Right lobe of liver (tissue), 6 donors: Measurements from ENCODE around the gene OLA1. TPM values are rescaled to one million over a fixed set of nuclear protein-coding genes. Genes with fewer than 3 reads are reported as not detected.

ENCODE experiments used
- ATAC-seq, 4 donors: fragments of 200-7000 bp; cut with Tn5 transposase; one replicate each; pipeline ENCODE4 v1.9.1; 2020; ENCODE audit warnings: mild to moderate bottlenecking in 4 of 4, moderate library complexity in 4 of 4
- DNase-seq, 3 donors: peaks; one replicate each; pipeline ENCODE4 v3.0.0-alpha.2; 2020
- H3K27ac ChIP-seq, 3 donors: fragments of 200-600 bp; one replicate each; pipeline ENCODE4 v1.8.0; 2022
- H3K27me3 ChIP-seq, 2 donors: fragments of 200-600 bp; one replicate each; pipeline ENCODE4 v1.8.0; 2022
- H3K36me3 ChIP-seq, 4 donors: fragments of 200-600 bp; sonication (generic) in 1 of 4; one replicate each; pipeline versions ENCODE4 v1.5.1 to v1.8.0; 2017 to 2022; ENCODE audit warnings: control low read depth in 1 of 4
- H3K4me1 ChIP-seq, 4 donors: fragments of 200-600 bp; sonication (generic) in 1 of 4; one replicate each; pipeline versions ENCODE4 v1.5.1 to v1.8.0; 2017 to 2022; ENCODE audit warnings: control low read depth in 1 of 4
- H3K4me3 ChIP-seq, 3 donors: fragments of 200-600 bp; one replicate each; pipeline ENCODE4 v1.8.0; 2022
- H3K9me3 ChIP-seq, 4 donors: fragments of 200-600 bp; sonication (generic) in 1 of 4; one replicate each; pipeline versions ENCODE4 v1.5.1 to v1.8.0; 2017 to 2022; ENCODE audit warnings: control low read depth in 1 of 4
- POLR2A ChIP-seq: fragments of 450-650 bp; IDR thresholded peaks from one replicate; pipeline ENCODE4 v1.6.1; 2017; ENCODE audit warnings: antibody characterized with exemption, mild to moderate bottlenecking
- WGBS: methylation state at CpG from one replicate; pipeline ENCODE4 v1.1.6; 2018; ENCODE audit warnings: low coverage, low lambda C conversion rate; ENCODE audit not compliant: insufficient coverage; ENCODE audit errors: missing lambda C conversion rate; 5-methylcytosine and 5-hydroxymethylcytosine counted together
- intact Hi-C, 2 donors: fragments of 100-400 bp; cut with DNase I; formaldehyde crosslinking; loops; one replicate each; pipeline versions ENCODE4 v1.11.2 to v1.14.1; 2022
- total RNA-seq, 6 experiments: library from RNA; depleted of rRNA in 2 of 6; stranded (reverse); fragments of >200 nt in 2 of 6; fragmentation: NEBNext Ultra II Directional in 3 of 6; extraction: Animal tissue kit (Norgen Biotek cat#: 25700) in 3 of 6; gene quantifications; one replicate each; pipeline versions ENCODE4 v1.1.0 to v1.2.4, GENCODE V29; 2016 to 2023
- TF ChIP-seq, protein P1 (sequence below), 4 donors: fragments of 200-600 bp in 3 of 4; fragments of 450-650 bp in 1 of 4; IDR thresholded peaks; one replicate each; pipeline versions ENCODE4 v1.5.1 to v1.8.0; 2016 to 2022; ENCODE audit warnings: antibody characterized with exemption in 4 of 4, mild to moderate bottlenecking in 2 of 4
- donor health status: DM: no; HTN: yes; CAD: no.
- donor health status: DM: no; HTN: no; CAD: no.
- donor health status: DM: no; HTN: no; CAD: no.
- donor health status: DM: no; HTN: yes; CAD: no.
- donor health status: DM: no; HTN: yes; CAD: no.

Gene OLA1
- total RNA-seq, 6 experiments from 2014 or later: 22.2 to 60.8 (median 38.6) TPM

DNA sequence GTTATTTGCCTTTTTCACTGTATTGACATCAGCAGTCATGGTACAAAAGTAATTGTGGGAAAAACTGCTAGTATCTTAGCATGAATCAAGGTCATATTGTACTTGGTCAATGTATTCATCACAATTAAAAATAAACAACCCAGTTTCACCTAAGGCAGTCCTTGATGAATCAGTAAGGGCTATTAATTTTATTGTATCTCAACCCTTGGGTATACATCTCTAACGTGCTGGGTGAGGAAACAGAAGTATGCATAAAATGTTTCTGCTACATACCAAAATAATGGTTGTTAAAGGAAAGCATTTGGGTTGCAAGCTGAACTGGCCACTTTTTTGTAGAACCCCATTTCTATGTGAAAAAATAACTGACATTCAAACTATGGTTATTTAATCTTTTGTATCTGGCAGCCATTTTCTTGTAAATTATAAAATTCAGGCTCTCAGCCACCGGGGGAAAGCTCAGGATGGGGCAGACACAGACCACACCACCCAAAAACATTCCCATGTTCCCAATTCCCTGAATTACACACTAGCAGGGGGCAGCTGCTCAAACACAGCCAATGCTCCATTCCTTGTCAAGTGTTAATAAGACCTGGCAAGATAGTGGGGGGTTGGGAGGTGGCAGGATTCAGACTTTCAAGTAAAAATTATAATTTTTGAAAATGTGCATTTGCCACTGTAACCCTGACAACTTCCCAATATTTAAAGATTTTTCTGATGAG is 49.3 kb downstream of the OLA1 start:
- DNase-seq: no peak
- no peaks in the 10 kb centered on the region for H3K4me1 ChIP-seq
- no peaks in the 10 kb centered on the region for H3K27me3 ChIP-seq
- H3K36me3 ChIP-seq: no peaks in the 10 kb centered on the region
- no peak overlapping the region for H3K4me3 ChIP-seq
- WGBS: 86% methylated on average over 2 of the region's 2 CpGs
- no peak for TF ChIP-seq POLR2A
- TF ChIP-seq, protein P1, sequence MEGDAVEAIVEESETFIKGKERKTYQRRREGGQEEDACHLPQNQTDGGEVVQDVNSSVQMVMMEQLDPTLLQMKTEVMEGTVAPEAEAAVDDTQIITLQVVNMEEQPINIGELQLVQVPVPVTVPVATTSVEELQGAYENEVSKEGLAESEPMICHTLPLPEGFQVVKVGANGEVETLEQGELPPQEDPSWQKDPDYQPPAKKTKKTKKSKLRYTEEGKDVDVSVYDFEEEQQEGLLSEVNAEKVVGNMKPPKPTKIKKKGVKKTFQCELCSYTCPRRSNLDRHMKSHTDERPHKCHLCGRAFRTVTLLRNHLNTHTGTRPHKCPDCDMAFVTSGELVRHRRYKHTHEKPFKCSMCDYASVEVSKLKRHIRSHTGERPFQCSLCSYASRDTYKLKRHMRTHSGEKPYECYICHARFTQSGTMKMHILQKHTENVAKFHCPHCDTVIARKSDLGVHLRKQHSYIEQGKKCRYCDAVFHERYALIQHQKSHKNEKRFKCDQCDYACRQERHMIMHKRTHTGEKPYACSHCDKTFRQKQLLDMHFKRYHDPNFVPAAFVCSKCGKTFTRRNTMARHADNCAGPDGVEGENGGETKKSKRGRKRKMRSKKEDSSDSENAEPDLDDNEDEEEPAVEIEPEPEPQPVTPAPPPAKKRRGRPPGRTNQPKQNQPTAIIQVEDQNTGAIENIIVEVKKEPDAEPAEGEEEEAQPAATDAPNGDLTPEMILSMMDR (IDR thresholded peaks at IDR 0.05): no peak
- no peak for ATAC-seq
- H3K27ac ChIP-seq: no peak overlapping the region
- intact Hi-C loops: no loop called here
- no peaks in the 10 kb centered on the region for H3K9me3 ChIP-seq

DNA sequence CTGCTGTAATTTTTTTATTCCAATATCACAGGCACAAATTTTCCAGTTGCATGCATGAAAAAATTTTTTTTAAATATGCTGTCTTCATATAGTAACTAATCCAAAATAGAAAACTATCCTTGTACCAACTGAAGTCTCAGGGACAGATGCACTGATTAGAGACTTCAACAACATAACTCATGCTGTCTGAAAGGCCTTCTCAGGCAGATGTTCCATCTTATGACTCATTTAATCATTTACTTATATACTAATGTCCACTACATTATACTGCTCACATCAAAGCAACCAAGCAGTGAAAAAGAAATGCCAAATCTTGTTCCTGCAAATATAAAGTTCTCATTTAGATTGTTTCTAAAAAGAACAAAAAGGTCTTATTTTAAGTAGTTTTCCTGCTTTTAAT is 53.1 kb downstream of the OLA1 start:
- ATAC-seq: no peak
- intact Hi-C loops: no loop called here
- DNase-seq: no peak
- H3K27ac ChIP-seq: no peak overlapping the region
- no peaks in the 10 kb centered on the region for H3K27me3 ChIP-seq
- no peak overlapping the region for H3K4me3 ChIP-seq
- no peaks in the 10 kb centered on the region for H3K9me3 ChIP-seq
- no peaks in the 10 kb centered on the region for H3K4me1 ChIP-seq
- TF ChIP-seq, protein P1 (IDR thresholded peaks at IDR 0.05): no peak
- TF ChIP-seq POLR2A: no peak
- H3K36me3 ChIP-seq: no peaks in the 10 kb centered on the region

DNA sequence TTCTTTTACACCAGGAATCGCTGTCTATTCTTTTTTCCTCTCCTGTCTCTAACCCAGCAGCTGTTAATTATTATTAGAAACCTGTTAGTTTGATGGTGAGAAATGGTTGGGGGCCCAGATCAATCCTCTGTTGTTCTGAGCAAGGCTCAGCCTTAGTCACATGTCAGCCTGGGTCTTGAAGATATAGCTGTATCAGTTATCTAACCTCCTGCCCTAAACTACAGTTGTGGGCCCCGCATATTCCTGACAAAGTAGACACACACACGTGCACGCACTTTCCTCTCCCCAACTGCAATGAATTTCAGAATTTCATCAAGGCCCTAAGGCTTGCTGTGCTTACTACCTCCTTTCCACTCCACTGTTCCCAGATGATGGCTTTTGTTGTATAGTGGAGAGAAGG is 54.6 kb downstream of the OLA1 start:
- Histone ChIP-seq H3K4me1 (no peaks in the 10 kb centered on the region), H3K9me3 (no peaks in the 10 kb centered on the region), H3K27ac (no peak overlapping the region), H3K36me3 (no peaks in the 10 kb centered on the region), H3K27me3 (no peaks in the 10 kb centered on the region), H3K4me3 (no peak overlapping the region)
- TF ChIP-seq, protein P1 (IDR thresholded peaks at IDR 0.05): no peak
- TF ChIP-seq POLR2A: no peak
- intact Hi-C loops: no loop called here
- 89% methylated on average over 1 of the region's 4 CpGs for WGBS
- DNase-seq (no peak), ATAC-seq (no peak)

DNA sequence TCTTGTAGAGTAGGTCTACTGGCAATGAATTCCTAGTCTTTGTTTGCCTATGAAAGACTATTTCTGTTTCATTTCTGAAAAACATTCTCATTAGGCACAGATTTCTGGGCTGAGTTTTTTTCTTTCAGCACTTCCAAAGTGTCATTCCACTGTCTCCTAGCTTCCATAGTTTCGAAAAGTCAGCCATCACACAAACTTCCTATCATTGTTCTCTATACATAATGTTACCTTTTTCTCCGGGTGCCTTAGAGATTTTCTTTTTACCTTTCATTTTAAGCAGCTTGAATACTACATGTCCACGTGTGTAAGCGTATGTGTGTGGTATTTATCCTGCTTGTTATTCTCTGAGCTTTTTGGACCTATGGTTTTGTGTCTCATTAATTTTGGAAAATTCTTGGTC is 55.7 kb downstream of the OLA1 start:
- no peaks in the 10 kb centered on the region for H3K36me3 ChIP-seq
- no peak overlapping the region for H3K27ac ChIP-seq
- WGBS: 80% methylated on average over 4 of the region's 4 CpGs

More for the DNA sequence above, 55.7 kb downstream of the OLA1 start:
- Histone ChIP-seq H3K27me3 (no peaks in the 10 kb centered on the region), H3K9me3 (no peaks in the 10 kb centered on the region), H3K4me3 (no peak overlapping the region), H3K4me1 (no peaks in the 10 kb centered on the region)
- DNase-seq: no peak
- no peak for TF ChIP-seq POLR2A
- TF ChIP-seq, protein P1 (IDR thresholded peaks at IDR 0.05): no peak
- intact Hi-C loops: no loop called here
- no peak for ATAC-seq
